GM21619 (cell line): Measurements from ENCODE around the gene ZDHHC20.

Experiments used
- ATAC-seq: cut with Tn5 transposase; IDR thresholded peaks from one replicate; pipeline ENCODE4 v1.9.1; 2021; ENCODE audit not compliant: unreplicated experiment

Gene ZDHHC20

GRCh38 chr13:21328201-21328600 lies 130.9 kb downstream of the ZDHHC20 start:
- no peak for ATAC-seq

- ATAC-seq: no peak
Observed at GRCh38 chr13:21326155-21327031, 132.7 kb downstream of the ZDHHC20 start.

GRCh38 chr13:21324803-21325202 lies 134.3 kb downstream of the ZDHHC20 start:
- no peak for ATAC-seq

- no peak for ATAC-seq
Observed at GRCh38 chr13:21322988-21323387, 136.1 kb downstream of the ZDHHC20 start.
